Measurements from ENCODE around the gene KAT5.
"Not testable (repeated sequence)": the region's sequence is repeated elsewhere in the genome, so short reads cannot be mapped to it uniquely, and the experiment has no call there.

The KAT5 gene

GRCh38 chr11:65726660-65727059, 14.6 kb downstream of the KAT5 start:
- TF ChIP-seq CTCF (IDR thresholded peaks at IDR 0.05; ENCODE audit: low read depth, low read length): no peak
- H3K4me3 ChIP-seq (replicated peaks in 1 of 2; ENCODE audit: low read depth in 2 of 2, low read length in 2 of 2): no peak overlapping the region
- no peak for DNase-seq (ENCODE audit: low read depth in 2 of 2)

GRCh38 chr11:65727865-65728264, 15.8 kb downstream of the KAT5 start:
- DNase-seq (ENCODE audit: low read depth in 2 of 2): no peak
- no peak for TF ChIP-seq CTCF (IDR thresholded peaks at IDR 0.05; ENCODE audit: low read depth, low read length)
- no peak overlapping the region for H3K4me3 ChIP-seq (replicated peaks in 1 of 2; ENCODE audit: low read depth in 2 of 2, low read length in 2 of 2)

- no peak for TF ChIP-seq CTCF (IDR thresholded peaks at IDR 0.05; ENCODE audit: low read depth, low read length)
- H3K4me3 ChIP-seq (replicated peaks in 1 of 2; ENCODE audit: low read depth in 2 of 2, low read length in 2 of 2): no peak overlapping the region
- no peak for DNase-seq (ENCODE audit: low read depth in 2 of 2)
Measured at GRCh38 chr11:65730461-65730860, 18.4 kb downstream of the KAT5 start.

- DNase-seq (ENCODE audit: low read depth in 2 of 2); H3K4me3 ChIP-seq (replicated peaks in 1 of 2; ENCODE audit: low read depth in 2 of 2, low read length in 2 of 2): not testable (repeated sequence)
Measured at GRCh38 chr11:65735111-65735510, 23.1 kb downstream of the KAT5 start.

- H3K4me3 ChIP-seq (replicated peaks in 1 of 2; ENCODE audit: low read depth in 2 of 2, low read length in 2 of 2): no peak overlapping the region
- no peak for DNase-seq (ENCODE audit: low read depth in 2 of 2)
- TF ChIP-seq CTCF (IDR thresholded peaks at IDR 0.05; ENCODE audit: low read depth, low read length): no peak
Measured at GRCh38 chr11:65736810-65737209, 24.8 kb downstream of the KAT5 start.

- DNase-seq (ENCODE audit: low read depth in 2 of 2): no peak
- no peak for TF ChIP-seq CTCF (IDR thresholded peaks at IDR 0.05; ENCODE audit: low read depth, low read length)
- no peak overlapping the region for H3K4me3 ChIP-seq (replicated peaks in 1 of 2; ENCODE audit: low read depth in 2 of 2, low read length in 2 of 2)
Measured at GRCh38 chr11:65739022-65739421, 27.0 kb downstream of the KAT5 start.

GRCh38 chr11:65741185-65741584, 29.1 kb downstream of the KAT5 start:
- TF ChIP-seq CTCF (IDR thresholded peaks at IDR 0.05; ENCODE audit: low read depth, low read length): no peak

More at GRCh38 chr11:65741185-65741584, 29.1 kb downstream of the KAT5 start:
- no peak for DNase-seq (ENCODE audit: low read depth in 2 of 2)
- no peak overlapping the region for H3K4me3 ChIP-seq (replicated peaks in 1 of 2; ENCODE audit: low read depth in 2 of 2, low read length in 2 of 2)
